Ascending aorta (tissue), 2 donors: ENCODE results near the gene RIN3. TPM values are rescaled to one million over a fixed set of nuclear protein-coding genes. Genes with fewer than 3 reads are reported as not detected.
A peak's percentile ranks its signal among the peaks of the same experiment; 100 is the strongest.

ENCODE experiments used
- DNase-seq, 2 donors: peaks; one replicate each; pipeline ENCODE4 v3.0.0-alpha.2; 2019; ENCODE audit warnings: low spot score in 2 of 2
- H3K27ac ChIP-seq, 2 donors: fragments of 200-600 bp; sonication (generic); one replicate each; pipeline ENCODE4 v1.5.1; 2016 to 2017; ENCODE audit warnings: mild to moderate bottlenecking in 1 of 2
- H3K27me3 ChIP-seq: fragments of 200-600 bp; sonication (generic); one replicate; pipeline ENCODE4 v1.5.1; 2017
- H3K36me3 ChIP-seq, 2 donors: fragments of 200-600 bp; sonication (generic); one replicate each; pipeline ENCODE4 v1.5.1; 2016
- H3K4me1 ChIP-seq, 2 donors: fragments of 200-600 bp; sonication (generic); one replicate each; pipeline ENCODE4 v1.5.1; 2016 to 2017; ENCODE audit warnings: mild to moderate bottlenecking in 1 of 2
- H3K4me3 ChIP-seq, 2 donors: fragments of 200-600 bp; sonication (generic); one replicate each; pipeline ENCODE4 v1.5.1; 2016 to 2017; ENCODE audit warnings: mild to moderate bottlenecking in 1 of 2
- H3K9me3 ChIP-seq, 2 donors: fragments of 200-600 bp; sonication (generic); one replicate each; pipeline ENCODE4 v1.5.1; 2016
- intact Hi-C: fragments of 100-400 bp; cut with DNase I; formaldehyde crosslinking; loops from one replicate; pipeline ENCODE4 v1.15.1; 2023
- total RNA-seq: library from RNA; depleted of rRNA; stranded (reverse); fragments of >200 nt; gene quantifications from one replicate; pipeline ENCODE4 v1.1.0, GENCODE V29; 2016
- TF ChIP-seq, protein P1 (sequence below), 3 experiments: fragments of 200-600 bp in 2 of 3; fragments of 450-650 bp in 1 of 3; sonication (generic) in 2 of 3; IDR thresholded peaks; one replicate each; pipeline ENCODE4 v1.5.1; 2016 to 2019; ENCODE audit warnings: antibody characterized with exemption in 3 of 3, mild to moderate bottlenecking in 1 of 3, moderate library complexity in 1 of 3

RIN3 gene
- total RNA-seq, 1 donor from 2014 or later = 30.3 TPM

DNA sequence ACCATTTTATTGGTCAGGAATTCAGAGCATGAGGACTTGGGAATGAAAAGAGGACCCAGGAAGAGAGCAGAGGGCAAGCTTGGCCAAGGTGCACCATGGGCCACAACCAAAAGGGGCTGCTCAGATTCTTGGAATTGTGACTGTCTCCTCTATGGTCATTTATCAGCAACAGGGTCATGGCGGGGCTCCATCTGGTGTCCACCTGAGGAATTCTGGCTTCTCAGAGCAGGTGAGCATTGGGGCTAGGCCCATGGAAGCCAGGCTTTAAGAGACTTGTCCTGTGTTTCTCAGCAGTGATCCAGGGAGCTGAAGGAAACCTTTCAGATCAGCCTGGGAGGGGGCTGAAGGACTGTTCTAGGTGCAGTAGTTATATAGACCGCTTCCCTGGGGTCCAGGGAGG lies 2.6 kb upstream of the RIN3 start:
- no peaks in the 10 kb centered on the region for H3K9me3 ChIP-seq
- H3K27ac ChIP-seq = peak overlapping the region; percentile 60 to 66
- intact Hi-C loops = loop anchor here (1.0 to 10.0 kb wide), 4 partner anchors 41 to 284 kb away; partner anchors contain the start of gene GOLGA5
- H3K4me1 ChIP-seq = peaks cover 3 to 13% of the 10 kb centered on the region in 2 donors
- no peak for DNase-seq
- TF ChIP-seq, protein P1, sequence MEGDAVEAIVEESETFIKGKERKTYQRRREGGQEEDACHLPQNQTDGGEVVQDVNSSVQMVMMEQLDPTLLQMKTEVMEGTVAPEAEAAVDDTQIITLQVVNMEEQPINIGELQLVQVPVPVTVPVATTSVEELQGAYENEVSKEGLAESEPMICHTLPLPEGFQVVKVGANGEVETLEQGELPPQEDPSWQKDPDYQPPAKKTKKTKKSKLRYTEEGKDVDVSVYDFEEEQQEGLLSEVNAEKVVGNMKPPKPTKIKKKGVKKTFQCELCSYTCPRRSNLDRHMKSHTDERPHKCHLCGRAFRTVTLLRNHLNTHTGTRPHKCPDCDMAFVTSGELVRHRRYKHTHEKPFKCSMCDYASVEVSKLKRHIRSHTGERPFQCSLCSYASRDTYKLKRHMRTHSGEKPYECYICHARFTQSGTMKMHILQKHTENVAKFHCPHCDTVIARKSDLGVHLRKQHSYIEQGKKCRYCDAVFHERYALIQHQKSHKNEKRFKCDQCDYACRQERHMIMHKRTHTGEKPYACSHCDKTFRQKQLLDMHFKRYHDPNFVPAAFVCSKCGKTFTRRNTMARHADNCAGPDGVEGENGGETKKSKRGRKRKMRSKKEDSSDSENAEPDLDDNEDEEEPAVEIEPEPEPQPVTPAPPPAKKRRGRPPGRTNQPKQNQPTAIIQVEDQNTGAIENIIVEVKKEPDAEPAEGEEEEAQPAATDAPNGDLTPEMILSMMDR (IDR thresholded peaks at IDR 0.05) = no peak
- H3K36me3 ChIP-seq = no peaks in the 10 kb centered on the region
- no peak overlapping the region for H3K4me3 ChIP-seq
- H3K27me3 ChIP-seq = no peaks in the 10 kb centered on the region

DNA sequence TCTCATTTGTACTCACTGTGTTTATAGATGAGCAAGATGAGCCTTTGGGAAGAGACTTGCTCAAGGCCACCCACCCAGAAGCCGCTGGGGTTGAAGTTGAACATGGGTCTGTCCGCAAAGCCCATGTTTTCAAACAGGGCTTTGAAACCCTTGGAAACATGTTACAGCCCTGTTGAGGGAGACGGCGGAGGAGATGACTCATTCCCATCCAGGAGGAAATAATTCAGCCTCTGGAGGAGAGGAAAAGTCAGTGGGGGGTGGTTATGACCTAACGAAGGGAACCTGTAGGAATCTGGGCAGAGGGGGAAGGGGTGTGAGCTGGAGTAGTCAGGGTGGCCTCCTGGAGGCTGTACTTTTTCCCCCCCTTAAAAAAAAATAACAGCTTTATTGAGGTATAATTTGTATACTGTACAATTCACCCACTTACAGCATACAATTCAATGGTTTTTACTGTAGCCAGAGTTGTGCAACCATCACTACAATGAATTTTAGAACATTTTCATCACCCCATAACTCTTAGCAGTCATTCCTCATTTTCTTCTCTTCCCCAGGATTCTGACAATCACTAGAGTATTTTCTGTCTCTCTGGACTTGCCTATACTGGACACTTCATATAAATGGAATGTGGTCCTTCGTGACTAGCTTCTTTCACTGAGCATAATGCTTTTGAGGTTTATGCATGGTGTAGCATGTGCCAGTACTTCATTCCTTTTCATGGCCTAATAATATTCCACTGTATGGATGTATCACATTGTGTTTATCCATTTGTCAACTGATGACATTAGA lies 1.9 kb upstream of the RIN3 start:
- H3K4me3 ChIP-seq = no peak overlapping the region
- H3K4me1 ChIP-seq = peaks cover 3 to 17% of the 10 kb centered on the region in 2 donors
- peak in 1 of 2 donors; percentile 79 for DNase-seq
- TF ChIP-seq, protein P1 (IDR thresholded peaks at IDR 0.05) = no peak
- H3K9me3 ChIP-seq = no peaks in the 10 kb centered on the region
- H3K27ac ChIP-seq = peak overlapping the region; percentile 60 to 84
- H3K27me3 ChIP-seq = no peaks in the 10 kb centered on the region
- no peaks in the 10 kb centered on the region for H3K36me3 ChIP-seq
- intact Hi-C loops = loop anchor here (1.0 to 10.0 kb wide), 4 partner anchors 41 to 283 kb away; partner anchors contain the start of gene GOLGA5

DNA sequence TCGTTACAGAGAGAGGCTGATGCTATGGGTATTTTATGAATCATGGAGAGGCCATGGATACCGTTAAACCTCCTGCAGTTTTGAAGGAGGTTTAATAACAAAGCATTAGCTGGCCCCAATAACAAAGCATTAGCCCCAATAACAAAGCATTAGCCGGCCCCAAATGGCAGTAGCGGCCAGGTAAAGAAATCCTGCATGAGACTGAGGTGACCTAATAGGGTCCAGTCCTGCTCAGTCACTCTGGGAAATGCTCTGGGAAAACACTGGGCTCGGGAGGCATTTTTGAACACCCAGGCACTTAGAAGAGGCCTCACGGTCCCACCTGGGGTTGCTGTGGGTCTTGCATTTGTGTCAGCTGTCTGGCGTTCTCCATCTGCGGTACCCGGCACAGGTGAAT lies 776 bp upstream of the RIN3 start:
- Histone ChIP-seq H3K27me3 (no peaks in the 10 kb centered on the region), H3K4me3 (peak overlapping the region; percentile 68 to 71), H3K27ac (peak overlapping the region; percentile 81 to 84), H3K9me3 (no peaks in the 10 kb centered on the region), H3K4me1 (peaks cover 3 to 17% of the 10 kb centered on the region in 2 donors), H3K36me3 (no peaks in the 10 kb centered on the region)
- TF ChIP-seq, protein P1 (IDR thresholded peaks at IDR 0.05) = no peak
- DNase-seq = no peak
- intact Hi-C loops = loop anchor here (5.0 to 10.0 kb wide), 3 partner anchors 39 to 282 kb away; partner anchors contain the start of gene GOLGA5

DNA sequence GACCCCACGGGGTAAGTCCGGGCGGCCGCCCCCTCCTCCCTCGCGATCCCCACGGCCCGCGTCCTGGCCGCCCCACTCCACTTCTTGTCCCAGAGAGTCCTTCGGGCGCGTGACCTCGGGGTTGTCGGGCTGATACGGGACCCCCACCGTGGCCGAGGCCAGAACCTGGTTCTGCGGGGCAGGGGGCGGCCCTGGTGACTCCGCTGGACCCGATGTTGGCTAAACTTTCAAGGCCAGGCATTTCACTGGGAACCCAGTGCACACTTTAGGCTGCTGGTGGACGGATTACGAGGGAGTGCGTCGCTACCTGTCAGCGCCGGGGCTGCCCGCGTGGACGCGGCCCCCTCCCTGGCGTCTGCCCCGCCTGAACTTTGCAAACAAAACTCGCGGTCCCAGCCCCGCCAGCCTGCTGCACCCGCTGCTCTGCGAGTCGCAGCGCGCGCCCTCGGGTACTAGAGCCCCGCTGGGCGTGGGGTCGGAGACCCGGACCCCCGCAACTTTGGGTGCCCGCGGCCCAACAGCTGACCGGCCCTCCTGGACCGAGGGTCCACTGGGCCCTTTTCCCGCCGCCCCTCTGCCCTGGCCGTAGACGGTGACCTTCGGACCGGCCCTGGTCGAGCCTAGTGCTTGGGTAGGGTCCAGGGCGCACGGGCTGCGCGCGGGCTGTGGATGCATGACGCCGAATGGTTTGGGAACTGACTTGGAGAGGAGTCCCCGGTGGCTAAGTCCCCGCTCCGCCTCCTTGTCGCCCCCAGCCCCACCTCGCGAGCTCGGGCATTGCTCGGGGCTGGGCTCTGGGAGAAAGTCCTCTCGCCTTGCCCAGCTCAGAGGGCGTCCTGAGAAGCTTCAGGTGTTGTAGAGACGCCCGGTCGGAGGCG lies 624 bp downstream of the RIN3 start:
- intact Hi-C loops = loop anchor here (1.0 to 10.0 kb wide), 6 partner anchors 26 to 281 kb away; partner anchors contain the start of gene GOLGA5
- Histone ChIP-seq H3K9me3 (no peaks in the 10 kb centered on the region), H3K27ac (peak overlapping the region; percentile 81 to 84), H3K4me1 (peaks cover 3 to 22% of the 10 kb centered on the region in 2 donors), H3K4me3 (peak overlapping the region; percentile 68 to 71), H3K27me3 (no peaks in the 10 kb centered on the region), H3K36me3 (no peaks in the 10 kb centered on the region)
- TF ChIP-seq, protein P1 (IDR thresholded peaks at IDR 0.05) = no peak
- DNase-seq = no peak

DNA sequence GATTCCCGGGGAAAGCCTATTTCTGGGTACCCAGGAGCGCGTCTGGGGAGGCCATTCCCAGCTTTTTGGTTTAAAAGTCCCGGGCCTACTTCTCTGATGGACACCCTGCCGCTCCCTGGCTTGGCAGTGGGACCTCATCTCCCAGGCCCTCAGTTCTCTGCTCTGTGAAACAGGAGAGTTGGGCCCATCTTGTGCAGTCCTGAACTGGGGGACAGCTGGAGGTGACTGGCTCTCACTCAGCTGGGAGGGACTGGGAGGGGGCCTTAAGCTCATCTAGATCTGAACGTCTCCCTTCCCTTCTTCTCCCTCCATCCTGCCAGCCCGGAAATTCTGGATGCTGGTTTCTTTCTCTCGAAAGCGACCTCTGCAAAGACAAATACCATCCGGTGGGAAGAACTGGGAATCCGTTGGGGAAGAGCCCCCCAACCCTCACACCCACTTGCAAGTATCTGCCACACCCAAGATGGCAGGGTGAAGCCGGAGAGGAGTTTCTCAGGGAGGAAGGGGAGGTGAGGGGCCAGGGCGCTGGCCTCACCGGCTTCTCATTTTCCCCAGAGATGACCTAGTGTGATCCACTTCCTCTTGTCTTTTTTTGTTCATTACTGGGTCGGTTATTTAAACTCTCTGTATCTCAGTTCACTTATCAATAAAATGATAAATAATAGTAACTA lies 1.4 kb downstream of the RIN3 start:
- TF ChIP-seq, protein P1 (IDR thresholded peaks at IDR 0.05) = no peak
- peak overlapping the region; percentile 81 to 84 for H3K27ac ChIP-seq
- no peak for DNase-seq
- H3K36me3 ChIP-seq = no peaks in the 10 kb centered on the region
- peaks cover 3 to 27% of the 10 kb centered on the region in 2 donors for H3K4me1 ChIP-seq
- H3K4me3 ChIP-seq = peak overlapping the region; percentile 68 to 71
- H3K9me3 ChIP-seq = no peaks in the 10 kb centered on the region
- intact Hi-C loops = loop anchor here (1.0 to 10.0 kb wide), 6 partner anchors 25 to 280 kb away; partner anchors contain the start of gene GOLGA5
- no peaks in the 10 kb centered on the region for H3K27me3 ChIP-seq
